Kidney (tissue), 14 donors: ENCODE data around the gene TMEM263. TPM values are rescaled to one million over a fixed set of nuclear protein-coding genes. Genes with fewer than 3 reads are reported as not detected.
"Not testable (repeated sequence)": the region's sequence is repeated elsewhere in the genome, so short reads cannot be mapped to it uniquely, and the experiment has no call there.

ENCODE experiments used
- DNase-seq, 5 donors: peaks; one replicate each; pipeline ENCODE4 v3.0.0-alpha.2; 2013 to 2020
- FAIRE-seq: peaks from 2 replicates; lab custom pipeline; 2012; peaks lifted over from hg19 to GRCh38; lab: Jason Lieb, UNC
- H3K27ac ChIP-seq, 2 donors: one replicate each; pipeline ENCODE4 v1.7.0; 2013; ENCODE audit warnings: low read depth in 2 of 2, low read length in 2 of 2, inconsistent platforms in 1 of 2
- H3K27me3 ChIP-seq: one replicate; pipeline ENCODE4 v1.7.1; 2013; ENCODE audit warnings: low read length, inconsistent platforms; ENCODE audit not compliant: control insufficient read depth, insufficient read depth
- H3K36me3 ChIP-seq, 3 donors: one replicate each; pipeline versions ENCODE4 v1.7.0 to v1.7.1; 2013; ENCODE audit warnings: low read length in 3 of 3, control low read depth in 1 of 3, inconsistent platforms in 1 of 3; ENCODE audit not compliant: insufficient read depth in 3 of 3, control insufficient read depth in 2 of 3
- H3K4me1 ChIP-seq, 3 donors: one replicate each; pipeline versions ENCODE4 v1.7.0 to v1.7.1; 2013; ENCODE audit warnings: low read length in 3 of 3, inconsistent platforms in 1 of 3, low read depth in 1 of 3; ENCODE audit not compliant: control insufficient read depth in 2 of 3, insufficient read depth in 2 of 3
- H3K4me3 ChIP-seq, 3 donors: one replicate each; pipeline versions ENCODE4 v1.7.0 to v1.8.1; 2013; ENCODE audit warnings: low read length in 3 of 3, control low read depth in 1 of 3, inconsistent platforms in 1 of 3
- H3K9ac ChIP-seq, 3 donors: one replicate each; pipeline versions ENCODE4 v1.7.0 to v1.7.1; 2013; ENCODE audit warnings: low read length in 3 of 3, control low read depth in 1 of 3, inconsistent platforms in 1 of 3
- H3K9me3 ChIP-seq, 3 donors: one replicate each; pipeline versions ENCODE4 v1.7.0 to v1.7.1; 2013; ENCODE audit warnings: low read length in 3 of 3, control low read depth in 1 of 3, inconsistent platforms in 1 of 3; ENCODE audit not compliant: control insufficient read depth in 2 of 3, insufficient read depth in 1 of 3
- intact Hi-C: fragments of 100-400 bp; cut with DNase I; formaldehyde crosslinking; loops from one replicate; pipeline ENCODE4 v1.11.1; 2022
- polyA plus RNA-seq: library from polyadenylated mRNA; stranded (reverse); fragments of 350-450 nt; fragmentation: Illumina TruSeq; extraction: RNeasy Lipid Tissue Mini Kit (QIAGEN cat#74804); gene quantifications from one replicate; pipeline ENCODE4 v1.2.3, GENCODE V29; 2014; ENCODE audit warnings: low read depth, low replicate concordance; ENCODE audit not compliant: insufficient read depth
- total RNA-seq: library from RNA; stranded (reverse); fragmentation: NEBNext Ultra II Directional; extraction: Animal tissue kit (Norgen Biotek cat#: 25700); gene quantifications from one replicate; pipeline ENCODE4 v1.2.1, GENCODE V29; 2021
- TF ChIP-seq, protein P1 (sequence below): IDR thresholded peaks from 3 replicates; pipeline ENCODE4 v1.5.1; 2012; ENCODE audit warnings: mild to moderate bottlenecking, moderate library complexity, borderline replicate concordance; ENCODE audit not compliant: insufficient read depth; ENCODE audit errors: extremely low read depth
- donor health status: control.
- donor health status: control.
- donor health status: control.
- donor health status: control.
- donor health status: control.
- donor health status: DM: yes; HTN: yes; CAD: no.
- donor health status: Normal renal cell carcinoma (clear cell type).

TMEM263 gene
- total and polyA plus RNA-seq, 2 donors from 2014 or later, result 28.7 to 43.1 TPM

GRCh38 chr12:106917503-106917902, 38.2 kb upstream of the TMEM263 start:
- H3K4me3 ChIP-seq, result no peak overlapping the region
- no peaks in the 10 kb centered on the region for H3K27me3 ChIP-seq
- FAIRE-seq (no peak), DNase-seq (peak in 2 of 5 donors; percentile 30 to 36)
- no peak overlapping the region for H3K9ac ChIP-seq
- intact Hi-C loops, result loop anchor here (10.0 kb wide), 1 partner anchor 533 kb away; no protein-coding TSS in a partner anchor
- no peak overlapping the region for H3K27ac ChIP-seq
- H3K36me3 ChIP-seq, result no peaks in the 10 kb centered on the region
- no peaks in the 10 kb centered on the region for H3K4me1 ChIP-seq
- TF ChIP-seq, protein P1, sequence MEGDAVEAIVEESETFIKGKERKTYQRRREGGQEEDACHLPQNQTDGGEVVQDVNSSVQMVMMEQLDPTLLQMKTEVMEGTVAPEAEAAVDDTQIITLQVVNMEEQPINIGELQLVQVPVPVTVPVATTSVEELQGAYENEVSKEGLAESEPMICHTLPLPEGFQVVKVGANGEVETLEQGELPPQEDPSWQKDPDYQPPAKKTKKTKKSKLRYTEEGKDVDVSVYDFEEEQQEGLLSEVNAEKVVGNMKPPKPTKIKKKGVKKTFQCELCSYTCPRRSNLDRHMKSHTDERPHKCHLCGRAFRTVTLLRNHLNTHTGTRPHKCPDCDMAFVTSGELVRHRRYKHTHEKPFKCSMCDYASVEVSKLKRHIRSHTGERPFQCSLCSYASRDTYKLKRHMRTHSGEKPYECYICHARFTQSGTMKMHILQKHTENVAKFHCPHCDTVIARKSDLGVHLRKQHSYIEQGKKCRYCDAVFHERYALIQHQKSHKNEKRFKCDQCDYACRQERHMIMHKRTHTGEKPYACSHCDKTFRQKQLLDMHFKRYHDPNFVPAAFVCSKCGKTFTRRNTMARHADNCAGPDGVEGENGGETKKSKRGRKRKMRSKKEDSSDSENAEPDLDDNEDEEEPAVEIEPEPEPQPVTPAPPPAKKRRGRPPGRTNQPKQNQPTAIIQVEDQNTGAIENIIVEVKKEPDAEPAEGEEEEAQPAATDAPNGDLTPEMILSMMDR, result no peak
- no peaks in the 10 kb centered on the region for H3K9me3 ChIP-seq

- FAIRE-seq, result no peak
Measured at GRCh38 chr12:106918746-106919145, 37.0 kb upstream of the TMEM263 start.

DNA sequence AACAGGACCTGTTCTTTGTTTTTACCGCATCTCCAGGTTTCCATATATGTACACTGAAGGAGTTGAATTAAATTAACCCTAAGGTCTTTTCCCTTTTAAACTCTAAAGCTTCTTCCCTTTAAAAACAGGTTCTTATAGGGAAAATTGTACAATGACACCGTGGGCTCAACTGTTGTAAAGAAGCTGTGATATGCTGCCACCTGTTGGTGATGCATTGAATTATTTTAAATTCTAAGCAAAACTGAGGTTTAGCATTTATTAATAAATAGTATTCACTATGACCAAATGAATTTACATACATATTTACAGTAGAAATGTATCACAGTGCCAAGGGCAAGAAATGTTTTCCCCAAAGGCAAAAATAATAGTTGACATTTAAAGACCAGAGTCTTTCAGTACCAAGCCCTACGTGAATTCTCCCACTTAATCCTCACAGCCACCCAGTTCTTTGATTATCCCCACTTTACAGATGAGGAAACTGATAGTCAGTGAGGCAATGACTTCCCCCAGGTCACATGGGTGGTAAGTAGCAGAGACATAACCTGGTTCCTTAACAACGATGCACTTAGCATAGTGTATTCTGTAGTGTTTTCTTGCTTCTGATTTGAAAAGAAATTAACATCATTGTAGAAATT, 35.7 kb upstream of the TMEM263 start:
- FAIRE-seq (peak; percentile 50), DNase-seq (peak in 2 of 5 donors; percentile 60 to 73)
- H3K27me3 ChIP-seq, result no peaks in the 10 kb centered on the region
- intact Hi-C loops, result loop anchor here (10.0 kb wide), 1 partner anchor 535 kb away; no protein-coding TSS in a partner anchor
- H3K9me3 ChIP-seq, result no peaks in the 10 kb centered on the region
- H3K36me3 ChIP-seq, result no peaks in the 10 kb centered on the region
- TF ChIP-seq, protein P1, result peak; percentile 86
- no peaks in the 10 kb centered on the region for H3K4me1 ChIP-seq
- no peak overlapping the region for H3K4me3 ChIP-seq
- H3K27ac ChIP-seq, result no peak overlapping the region
- H3K9ac ChIP-seq, result no peak overlapping the region

More at GRCh38 chr12:106918746-106919145, 37.0 kb upstream of the TMEM263 start:
- Histone ChIP-seq H3K9ac (no peak overlapping the region), H3K27me3 (no peaks in the 10 kb centered on the region), H3K4me3 (no peak overlapping the region), H3K9me3 (no peaks in the 10 kb centered on the region), H3K36me3 (no peaks in the 10 kb centered on the region), H3K27ac (no peak overlapping the region), H3K4me1 (no peaks in the 10 kb centered on the region)
- peak in 3 of 5 donors; percentile 37 to 73 (median 66) for DNase-seq
- intact Hi-C loops, result loop anchor here (10.0 kb wide), 1 partner anchor 534 kb away; no protein-coding TSS in a partner anchor
- TF ChIP-seq, protein P1, result peak; percentile 47

DNA sequence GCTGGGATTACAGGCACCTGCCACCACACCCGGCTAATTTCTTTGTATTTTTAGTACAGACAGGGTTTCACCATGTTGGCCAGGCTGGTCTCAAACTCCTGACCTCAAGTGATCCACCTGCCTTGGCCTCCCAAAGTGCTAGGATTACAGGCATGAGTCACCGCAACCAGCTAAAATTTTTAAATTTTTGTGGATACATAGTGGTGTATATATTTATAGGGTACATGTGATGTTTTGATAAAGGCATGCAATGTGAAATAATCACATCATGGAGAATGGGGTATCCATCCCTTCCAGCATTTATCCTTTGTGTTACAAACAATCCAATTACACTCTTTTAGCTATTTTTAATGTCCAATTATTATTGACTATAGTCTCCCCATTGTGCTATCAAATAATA, 33.7 kb upstream of the TMEM263 start:
- H3K9ac ChIP-seq, FAIRE-seq, H3K36me3 ChIP-seq, DNase-seq, H3K27me3 ChIP-seq, H3K4me1 ChIP-seq, H3K4me3 ChIP-seq, H3K9me3 ChIP-seq, intact Hi-C loops, H3K27ac ChIP-seq: not testable (repeated sequence)

GRCh38 chr12:106923594-106923993, 32.1 kb upstream of the TMEM263 start:
- H3K36me3 ChIP-seq, H3K4me1 ChIP-seq, FAIRE-seq, DNase-seq, H3K9ac ChIP-seq, H3K4me3 ChIP-seq, intact Hi-C loops, H3K27me3 ChIP-seq, H3K9me3 ChIP-seq, H3K27ac ChIP-seq: not testable (repeated sequence)
